ENCODE data around the gene P2RX3.
A peak's percentile ranks its signal among the peaks of the same experiment; 100 is the strongest.
"Not testable (repeated sequence)": the region's sequence is repeated elsewhere in the genome, so short reads cannot be mapped to it uniquely, and the experiment has no call there.

The P2RX3 gene

GRCh38 chr11:57396744-57397143, 58.6 kb downstream of the P2RX3 start:
- no peak overlapping the region for H3K9ac ChIP-seq

GRCh38 chr11:57397394-57397990, 59.3 kb downstream of the P2RX3 start:
- Histone ChIP-seq H3K4me3 (no peak overlapping the region), H3K4me2 (peak overlapping the region in 5 of 11 experiments; percentile 17 to 47 (median 38); a peak in 10 of 22 replicates), H3K9ac (no peak overlapping the region), H3K36me3 (peaks cover 0 to 11% (median 0%) of the 10 kb centered on the region in 11 experiments; a peak in 7 of 22 replicates), H3K9me3 (replicated peaks in 1 of 11) (no peaks in the 10 kb centered on the region), H4K20me1 (0 out of 22 replicates have a peak, but pooled peaks cover 0 to 3% (median 0%) of the 10 kb centered on the region in 11 experiments), H3K27ac (no peak overlapping the region), H3K27me3 (no peaks in the 10 kb centered on the region), H3K4me1 (peaks cover 0 to 14% (median 9%) of the 10 kb centered on the region in 10 experiments; a peak in 15 of 20 replicates)
- TF ChIP-seq Cebpa-rat (IDR thresholded peaks at IDR 0.05): no peak

More at GRCh38 chr11:57396744-57397143, 58.6 kb downstream of the P2RX3 start:
- no peaks in the 10 kb centered on the region for H3K27me3 ChIP-seq
- H3K4me2 ChIP-seq: no peak overlapping the region; a peak in 1 of 22 replicates
- 0 out of 22 replicates have a peak, but pooled peaks cover 0 to 3% (median 0%) of the 10 kb centered on the region in 11 experiments for H4K20me1 ChIP-seq
- no peak overlapping the region for H3K4me3 ChIP-seq
- H3K9me3 ChIP-seq (replicated peaks in 1 of 11): no peaks in the 10 kb centered on the region
- peaks cover 0 to 18% (median 13%) of the 10 kb centered on the region in 10 experiments; a peak in 15 of 20 replicates for H3K4me1 ChIP-seq
- no peak overlapping the region for H3K27ac ChIP-seq
- H3K36me3 ChIP-seq: peaks cover 0 to 10% (median 0%) of the 10 kb centered on the region in 11 experiments; a peak in 7 of 22 replicates
- no peak for TF ChIP-seq Cebpa-rat (IDR thresholded peaks at IDR 0.05)

- peaks cover 0 to 19% (median 7%) of the 10 kb centered on the region in 11 experiments; a peak in 16 of 22 replicates for H3K36me3 ChIP-seq
- H3K4me2 ChIP-seq: no peak overlapping the region
- H3K4me1 ChIP-seq: peaks cover 0 to 26% (median 15%) of the 10 kb centered on the region in 10 experiments; a peak in 15 of 20 replicates
- H3K4me3 ChIP-seq: no peak overlapping the region
- no peaks in the 10 kb centered on the region for H3K27me3 ChIP-seq
- H3K9me3 ChIP-seq (replicated peaks in 1 of 11): peaks cover 0 to 5% (median 0%) of the 10 kb centered on the region in 11 experiments; a peak in 2 of 22 replicates
- no peak overlapping the region for H3K27ac ChIP-seq
- H4K20me1 ChIP-seq: 0 out of 22 replicates have a peak, but pooled peaks cover 0 to 7% (median 0%) of the 10 kb centered on the region in 11 experiments
- no peak for TF ChIP-seq Cebpa-rat (IDR thresholded peaks at IDR 0.05)
- no peak overlapping the region for H3K9ac ChIP-seq
These were observed 61.1 kb downstream of the P2RX3 start for GRCh38 chr11:57399221-57399620.

- H4K20me1 ChIP-seq: peaks cover 0 to 7% (median 0%) of the 10 kb centered on the region in 11 experiments; a peak in 1 of 22 replicates
- H3K9me3 ChIP-seq (replicated peaks in 1 of 11): peaks cover 0 to 5% (median 0%) of the 10 kb centered on the region in 11 experiments; a peak in 2 of 22 replicates
- H3K4me3 ChIP-seq: no peak overlapping the region
- peaks cover 7 to 28% (median 16%) of the 10 kb centered on the region in 11 experiments; a peak in 20 of 22 replicates for H3K36me3 ChIP-seq
- H3K4me1 ChIP-seq: peaks cover 0 to 35% (median 24%) of the 10 kb centered on the region in 10 experiments; a peak in 17 of 20 replicates
- no peak for TF ChIP-seq Cebpa-rat (IDR thresholded peaks at IDR 0.05)
- no peak overlapping the region for H3K4me2 ChIP-seq
- no peak overlapping the region for H3K27ac ChIP-seq
- H3K9ac ChIP-seq: no peak overlapping the region
- H3K27me3 ChIP-seq: no peaks in the 10 kb centered on the region
These were observed 61.9 kb downstream of the P2RX3 start for GRCh38 chr11:57399972-57400578.

- Histone ChIP-seq H3K4me1 (peaks cover 19 to 49% (median 41%) of the 10 kb centered on the region in 10 experiments), H3K9me3 (replicated peaks in 1 of 11) (peaks cover 0 to 5% (median 0%) of the 10 kb centered on the region in 11 experiments; a peak in 2 of 22 replicates), H3K4me3 (no peak overlapping the region), H3K27me3 (no peaks in the 10 kb centered on the region), H3K4me2 (no peak overlapping the region), H4K20me1 (peaks cover 0 to 19% (median 10%) of the 10 kb centered on the region in 11 experiments; a peak in 12 of 22 replicates), H3K9ac (no peak overlapping the region), H3K36me3 (peaks cover 19 to 50% (median 32%) of the 10 kb centered on the region in 11 experiments), H3K27ac (peak overlapping the region in 1 of 11 experiments; percentile 34; a peak in 1 of 22 replicates)
- TF ChIP-seq Cebpa-rat (IDR thresholded peaks at IDR 0.05): no peak
These were observed 64.2 kb downstream of the P2RX3 start for GRCh38 chr11:57402188-57403002.

GRCh38 chr11:57403003-57403801, 65.0 kb downstream of the P2RX3 start:
- Histone ChIP-seq H3K4me1 (peaks cover 27 to 55% (median 47%) of the 10 kb centered on the region in 10 experiments), H3K4me2 (peak overlapping the region in 5 of 11 experiments; percentile 17 to 86 (median 47); a peak in 9 of 22 replicates), H4K20me1 (peaks cover 0 to 27% (median 17%) of the 10 kb centered on the region in 11 experiments; a peak in 16 of 22 replicates), H3K36me3 (peaks cover 27 to 59% (median 40%) of the 10 kb centered on the region in 11 experiments)
- not testable (repeated sequence) for H3K27me3 ChIP-seq; H3K27ac ChIP-seq; H3K4me3 ChIP-seq; H3K9me3 ChIP-seq (replicated peaks in 1 of 11); H3K9ac ChIP-seq

- Histone ChIP-seq H3K4me3 (no peak overlapping the region), H3K4me2 (peak overlapping the region in 5 of 11 experiments; percentile 17 to 86 (median 47); a peak in 11 of 22 replicates), H3K36me3 (peaks cover 33 to 64% (median 46%) of the 10 kb centered on the region in 11 experiments), H3K9ac (no peak overlapping the region), H3K9me3 (replicated peaks in 1 of 11) (peaks cover 0 to 5% (median 0%) of the 10 kb centered on the region in 11 experiments; a peak in 2 of 22 replicates), H3K4me1 (peaks cover 33 to 60% (median 53%) of the 10 kb centered on the region in 10 experiments), H4K20me1 (peaks cover 0 to 33% (median 23%) of the 10 kb centered on the region in 11 experiments; a peak in 19 of 22 replicates), H3K27ac (peak overlapping the region in 1 of 11 experiments; percentile 6; a peak in 1 of 22 replicates), H3K27me3 (no peaks in the 10 kb centered on the region)
- no peak for TF ChIP-seq Cebpa-rat (IDR thresholded peaks at IDR 0.05)
These were observed 65.6 kb downstream of the P2RX3 start for GRCh38 chr11:57403802-57404147.
